Astrocyte of the spinal cord (primary cell): ENCODE data around the gene FALEC.

Source experiments
- DNase-seq: peaks from one replicate; pipeline ENCODE4 v3.0.0; 2011; ENCODE audit warnings: low read depth, low spot score
- H3K4me3 ChIP-seq: 2 replicates; pipeline ENCODE4 v1.5.1; 2011; ENCODE audit warnings: low read depth, mild to moderate bottlenecking, low read length, moderate library complexity
- in situ Hi-C: cut with HindIII; loops from 2 replicates; pipeline ENCODE4 v1.10.0; 2017; ENCODE audit warnings: low sequenced_read_pairs
- TF ChIP-seq, protein P1 (sequence below): IDR thresholded peaks from 2 replicates; pipeline ENCODE4 v1.5.1; 2012; ENCODE audit warnings: low read depth, mild to moderate bottlenecking, low read length, inconsistent platforms

The FALEC gene

DNA sequence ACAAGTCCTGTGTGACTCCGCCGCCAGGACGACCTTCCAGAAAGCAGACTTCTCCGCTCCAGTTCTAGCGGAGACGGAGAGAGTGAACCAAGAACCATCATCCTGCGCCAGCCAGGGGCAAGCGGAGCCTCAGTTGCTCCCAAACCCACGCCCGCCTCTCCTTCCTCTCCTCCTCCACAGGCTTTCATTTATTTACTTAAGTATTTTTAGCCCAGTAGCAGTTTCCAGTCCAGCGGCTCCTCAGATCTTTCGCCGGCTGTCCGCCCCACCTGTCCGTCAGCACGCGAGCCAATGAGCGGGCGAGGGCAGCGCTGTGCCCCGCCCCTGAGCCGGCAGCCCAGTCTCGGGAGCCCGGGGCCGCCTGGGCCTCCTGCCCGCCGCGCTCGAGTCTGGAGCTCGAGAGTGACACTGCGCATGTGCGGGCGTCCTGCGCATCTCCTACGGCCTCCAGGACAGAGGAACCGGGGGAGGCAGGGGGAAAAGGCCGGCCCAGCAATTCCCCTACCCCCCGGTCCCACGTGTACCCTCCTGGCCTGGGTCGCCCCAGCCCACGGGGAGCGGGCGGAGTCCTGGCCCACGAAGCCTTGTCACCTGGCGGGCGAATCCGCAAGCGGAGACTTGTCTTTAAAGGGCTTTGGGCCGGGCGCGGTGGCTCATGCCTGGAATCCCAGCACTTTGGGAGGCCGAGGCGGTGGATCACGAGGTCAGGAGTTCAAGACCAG is at the start of gene FALEC:
Gene FALEC, plus strand, starts transcription at position 425 of the 722 bp plus-strand sequence.
- H3K4me3 ChIP-seq = peak within 1 kb of the TSS; percentile 57
- in situ Hi-C loops = no loop called here
- DNase-seq = peak; percentile 97
- TF ChIP-seq, protein P1, sequence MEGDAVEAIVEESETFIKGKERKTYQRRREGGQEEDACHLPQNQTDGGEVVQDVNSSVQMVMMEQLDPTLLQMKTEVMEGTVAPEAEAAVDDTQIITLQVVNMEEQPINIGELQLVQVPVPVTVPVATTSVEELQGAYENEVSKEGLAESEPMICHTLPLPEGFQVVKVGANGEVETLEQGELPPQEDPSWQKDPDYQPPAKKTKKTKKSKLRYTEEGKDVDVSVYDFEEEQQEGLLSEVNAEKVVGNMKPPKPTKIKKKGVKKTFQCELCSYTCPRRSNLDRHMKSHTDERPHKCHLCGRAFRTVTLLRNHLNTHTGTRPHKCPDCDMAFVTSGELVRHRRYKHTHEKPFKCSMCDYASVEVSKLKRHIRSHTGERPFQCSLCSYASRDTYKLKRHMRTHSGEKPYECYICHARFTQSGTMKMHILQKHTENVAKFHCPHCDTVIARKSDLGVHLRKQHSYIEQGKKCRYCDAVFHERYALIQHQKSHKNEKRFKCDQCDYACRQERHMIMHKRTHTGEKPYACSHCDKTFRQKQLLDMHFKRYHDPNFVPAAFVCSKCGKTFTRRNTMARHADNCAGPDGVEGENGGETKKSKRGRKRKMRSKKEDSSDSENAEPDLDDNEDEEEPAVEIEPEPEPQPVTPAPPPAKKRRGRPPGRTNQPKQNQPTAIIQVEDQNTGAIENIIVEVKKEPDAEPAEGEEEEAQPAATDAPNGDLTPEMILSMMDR = no peak

DNA sequence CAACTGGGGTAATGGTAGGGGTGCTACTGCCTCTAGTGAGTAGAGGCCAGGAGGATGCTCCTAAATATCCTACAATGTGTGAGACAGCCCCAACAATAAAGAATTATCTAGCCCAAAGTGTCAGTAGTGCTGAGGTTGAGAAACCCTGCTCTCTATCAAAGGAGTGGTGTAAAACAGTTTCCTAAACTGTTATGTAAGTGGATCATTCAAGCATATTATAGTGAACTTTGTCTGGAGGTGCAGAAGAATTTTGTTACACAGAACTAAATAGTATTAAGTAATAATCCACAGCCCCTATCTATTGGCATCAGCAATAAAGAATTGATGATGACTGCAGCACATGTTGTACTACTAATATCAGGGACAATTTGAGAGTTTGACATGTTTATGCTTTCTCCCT is 48.6 kb upstream of the FALEC start:
- in situ Hi-C loops = no loop called here
- TF ChIP-seq, protein P1 = no peak
- H3K4me3 ChIP-seq = no peak overlapping the region
- DNase-seq = no peak

DNA sequence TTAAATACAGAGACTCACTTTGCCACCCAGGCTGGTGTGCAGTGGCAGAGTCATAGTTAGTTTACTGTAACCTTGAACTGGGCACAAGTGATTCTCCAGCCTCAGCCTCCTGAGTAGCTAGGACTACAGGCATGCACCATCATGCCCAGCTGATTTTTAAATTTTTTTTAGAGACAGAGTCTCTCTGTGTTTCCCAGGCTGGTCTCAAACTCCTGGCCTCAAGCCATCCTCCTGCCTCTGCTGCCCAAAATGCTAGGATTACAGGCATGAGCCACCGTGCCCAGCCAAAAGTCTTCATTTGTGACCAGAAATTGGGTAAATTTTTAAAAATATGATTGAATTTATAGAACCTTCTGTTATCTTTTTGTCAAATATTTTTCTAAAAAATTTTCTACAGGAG is 46.3 kb upstream of the FALEC start:
- TF ChIP-seq, protein P1 = no peak
- no peak overlapping the region for H3K4me3 ChIP-seq
- in situ Hi-C loops = no loop called here
- DNase-seq = no peak

DNA sequence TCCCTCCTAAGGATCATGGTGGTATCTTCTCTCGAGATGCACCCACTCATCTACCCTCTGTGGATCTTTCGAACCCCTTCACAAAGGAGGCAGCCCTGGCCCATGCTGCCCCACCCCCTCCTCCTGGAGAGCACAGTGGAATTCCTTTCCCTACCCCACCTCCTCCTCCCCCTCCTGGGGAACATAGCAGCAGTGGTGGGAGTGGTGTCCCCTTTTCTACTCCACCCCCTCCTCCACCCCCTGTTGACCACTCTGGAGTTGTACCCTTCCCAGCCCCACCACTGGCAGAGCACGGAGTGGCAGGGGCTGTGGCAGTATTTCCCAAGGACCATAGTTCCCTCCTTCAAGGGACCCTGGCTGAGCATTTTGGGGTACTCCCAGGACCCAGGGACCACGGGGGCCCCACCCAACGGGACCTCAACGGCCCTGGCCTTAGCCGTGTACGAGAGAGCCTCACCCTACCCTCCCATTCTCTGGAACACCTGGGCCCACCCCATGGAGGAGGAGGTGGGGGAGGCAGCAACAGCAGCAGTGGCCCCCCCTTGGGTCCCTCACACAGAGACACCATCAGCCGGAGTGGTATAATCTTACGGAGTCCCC is 42.9 kb upstream of the FALEC start:
- in situ Hi-C loops = no loop called here
- DNase-seq = no peak
- H3K4me3 ChIP-seq = no peak overlapping the region
- TF ChIP-seq, protein P1 = no peak

DNA sequence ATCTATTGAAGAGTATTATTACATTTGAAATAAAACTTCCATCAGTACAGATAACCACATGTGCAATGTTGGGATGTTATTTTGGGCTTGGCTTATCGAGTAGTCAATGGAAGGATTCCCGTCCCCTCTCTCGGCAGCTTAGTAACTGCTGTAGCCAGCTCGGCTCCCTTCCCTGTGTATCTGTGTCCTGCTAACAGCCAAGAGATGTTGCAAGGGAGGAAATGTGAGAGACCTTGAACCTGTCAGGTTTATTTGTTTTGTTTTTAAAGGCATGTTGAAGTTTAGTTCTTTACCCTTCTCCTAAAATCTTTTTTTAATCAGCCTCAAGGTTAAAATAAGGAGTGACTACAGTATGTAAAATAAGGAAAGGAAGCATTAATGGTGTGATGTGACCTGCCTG is 41.9 kb upstream of the FALEC start:
- in situ Hi-C loops = no loop called here
- H3K4me3 ChIP-seq = no peak overlapping the region
- no peak for DNase-seq
- TF ChIP-seq, protein P1 = no peak

DNA sequence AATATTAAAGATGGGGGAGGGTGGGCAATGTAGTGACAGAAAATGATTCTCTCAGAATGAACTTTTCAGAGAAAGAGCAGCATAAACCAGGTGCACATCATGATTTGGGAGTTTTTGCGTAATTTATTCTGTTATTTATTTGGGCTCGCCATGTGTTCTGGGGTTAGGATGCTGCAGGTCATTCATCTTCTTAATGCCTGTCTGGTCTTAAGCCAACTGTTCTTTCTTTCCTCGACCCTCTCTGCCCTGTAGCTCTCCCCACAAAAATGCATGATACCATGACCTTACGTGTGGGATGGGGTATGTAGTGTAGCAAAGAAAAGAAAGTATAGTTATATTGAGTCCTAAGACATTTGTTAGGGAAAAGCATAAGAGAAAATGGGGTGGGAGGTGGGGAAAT is 40.7 kb upstream of the FALEC start:
- in situ Hi-C loops = no loop called here
- no peak for DNase-seq
- no peak overlapping the region for H3K4me3 ChIP-seq
- TF ChIP-seq, protein P1 = no peak
